Epithelial cell of proximal tubule (primary cell): ENCODE results near the gene RESF1. TPM values are rescaled to one million over a fixed set of nuclear protein-coding genes. Genes with fewer than 3 reads are reported as not detected.

Source experiments
- DNase-seq: peaks from one replicate; pipeline ENCODE4 v3.0.0-alpha.2; 2011; ENCODE audit warnings: low read depth
- H3K4me3 ChIP-seq: 2 replicates; pipeline ENCODE4 v1.5.1; 2011; ENCODE audit warnings: low read depth, mild to moderate bottlenecking, low read length
- CTCF ChIP-seq: conservative IDR thresholded peaks from 2 replicates; pipeline ENCODE4 v1.5.1; 2012; ENCODE audit warnings: low read depth, mild to moderate bottlenecking, low read length
- total RNA-seq: library from RNA; depleted of rRNA; stranded (reverse); fragments of >200 nt; gene quantifications from 2 replicates; pipeline ENCODE4 v1.2.3, GENCODE V29; 2015

Gene RESF1
- total RNA-seq, 1 donor from 2014 or later, result 32.2 TPM

DNA sequence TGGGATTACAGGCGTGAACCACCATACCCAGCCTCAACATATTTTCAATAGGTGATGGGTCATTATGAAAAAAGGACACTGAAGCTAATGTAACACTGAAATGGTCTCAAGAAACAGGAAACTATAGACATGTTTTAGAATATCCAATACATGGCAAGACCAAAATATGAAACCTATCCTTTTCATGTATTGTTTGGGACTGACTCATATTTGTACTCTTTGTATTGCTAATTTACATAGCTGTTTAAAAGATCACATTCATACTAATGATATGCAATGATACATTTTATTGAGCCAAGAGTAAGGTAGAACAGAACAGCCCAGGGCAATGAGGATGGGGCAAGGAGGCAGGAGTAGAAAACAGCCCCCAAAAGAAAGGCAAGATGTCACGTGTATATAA lies 32.6 kb downstream of the RESF1 start:
- no peak for DNase-seq
- no peak for TF ChIP-seq CTCF
- no peak overlapping the region for H3K4me3 ChIP-seq

GRCh38 chr12:31999692-32000091 lies 40.5 kb downstream of the RESF1 start:
- no peak overlapping the region for H3K4me3 ChIP-seq
- DNase-seq, result no peak
- no peak for TF ChIP-seq CTCF

DNA sequence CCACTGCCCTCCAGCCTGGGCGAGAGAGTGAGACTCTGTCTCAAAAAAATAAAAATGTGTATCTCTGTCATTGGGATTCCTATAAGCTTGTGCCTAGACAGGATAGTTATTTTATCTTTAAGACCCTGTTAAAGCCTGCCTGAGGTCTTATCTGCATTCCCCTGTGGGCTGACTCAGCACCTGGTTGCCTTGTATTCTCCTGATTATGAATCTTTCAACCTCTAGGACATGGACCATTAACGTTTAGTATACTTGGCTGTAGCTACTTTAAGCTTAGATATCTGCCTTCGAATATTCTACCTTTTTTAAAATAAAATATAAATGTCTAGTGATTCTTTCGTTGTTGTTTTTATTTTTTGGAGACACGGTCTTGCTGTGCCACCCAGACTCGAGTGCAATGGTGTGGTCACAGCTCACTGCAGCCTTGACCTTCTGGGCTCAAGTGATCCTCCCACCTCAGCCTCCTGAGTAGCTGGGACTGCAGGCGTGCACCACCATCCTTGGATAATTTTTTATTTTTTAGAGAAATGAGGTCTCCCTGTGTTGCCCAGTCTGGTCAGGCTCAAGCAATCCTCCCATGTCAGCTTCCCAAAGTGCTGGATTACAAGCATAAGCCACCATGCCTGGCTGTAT lies 41.3 kb downstream of the RESF1 start:
- DNase-seq, result no peak
- TF ChIP-seq CTCF, result no peak
- H3K4me3 ChIP-seq, result no peak overlapping the region

DNA sequence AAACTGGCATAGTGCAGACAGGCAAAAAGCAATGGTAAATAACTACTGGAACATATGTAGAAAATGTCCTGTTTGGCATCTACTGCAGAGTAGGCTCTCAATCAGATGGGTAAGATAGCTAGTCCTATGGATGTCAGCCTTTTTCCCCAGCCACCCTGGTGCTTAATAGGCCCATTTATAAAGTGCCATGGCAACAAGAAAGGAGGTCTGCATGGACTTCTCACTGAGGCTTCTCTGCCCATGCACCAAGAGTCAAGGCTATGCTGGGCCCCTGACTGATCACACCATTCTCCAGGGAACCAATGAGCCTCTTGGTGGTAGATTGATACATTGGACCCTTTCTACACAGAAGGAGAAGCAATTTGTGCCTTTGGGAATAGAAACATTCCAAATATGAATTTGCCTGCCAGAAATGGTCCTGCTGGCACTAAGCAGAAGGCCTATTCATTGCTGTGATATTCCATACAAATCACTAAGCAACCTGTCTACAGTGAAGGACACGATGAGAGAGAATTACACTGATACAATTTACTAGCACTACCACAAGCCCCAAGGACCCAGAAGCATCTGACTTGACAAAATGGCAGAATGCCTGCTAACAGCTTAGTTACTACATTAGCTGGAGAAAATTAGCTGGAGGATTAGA lies 43.8 kb downstream of the RESF1 start:
- no peak overlapping the region for H3K4me3 ChIP-seq
- no peak for DNase-seq
- no peak for TF ChIP-seq CTCF

DNA sequence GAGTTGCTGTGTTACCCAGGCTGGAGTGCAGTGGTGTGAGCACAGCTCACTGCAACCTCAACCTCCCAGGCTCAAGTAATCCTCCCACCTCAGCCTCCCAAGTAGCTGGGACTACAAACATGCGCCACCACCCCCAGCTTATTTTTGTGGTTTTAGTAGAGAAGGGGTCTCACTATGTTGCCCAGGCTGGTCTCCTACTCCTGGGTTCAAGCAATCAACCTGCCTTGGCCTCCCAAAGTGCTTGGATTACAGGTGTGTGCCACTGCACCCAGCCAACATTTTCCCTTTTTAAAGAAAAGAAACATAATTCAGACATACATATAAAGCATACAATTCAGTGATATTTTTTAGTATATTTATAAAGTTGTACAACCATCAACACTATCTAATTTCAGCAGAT lies 44.4 kb downstream of the RESF1 start:
- no peak for TF ChIP-seq CTCF
- H3K4me3 ChIP-seq, result no peak overlapping the region
- no peak for DNase-seq

DNA sequence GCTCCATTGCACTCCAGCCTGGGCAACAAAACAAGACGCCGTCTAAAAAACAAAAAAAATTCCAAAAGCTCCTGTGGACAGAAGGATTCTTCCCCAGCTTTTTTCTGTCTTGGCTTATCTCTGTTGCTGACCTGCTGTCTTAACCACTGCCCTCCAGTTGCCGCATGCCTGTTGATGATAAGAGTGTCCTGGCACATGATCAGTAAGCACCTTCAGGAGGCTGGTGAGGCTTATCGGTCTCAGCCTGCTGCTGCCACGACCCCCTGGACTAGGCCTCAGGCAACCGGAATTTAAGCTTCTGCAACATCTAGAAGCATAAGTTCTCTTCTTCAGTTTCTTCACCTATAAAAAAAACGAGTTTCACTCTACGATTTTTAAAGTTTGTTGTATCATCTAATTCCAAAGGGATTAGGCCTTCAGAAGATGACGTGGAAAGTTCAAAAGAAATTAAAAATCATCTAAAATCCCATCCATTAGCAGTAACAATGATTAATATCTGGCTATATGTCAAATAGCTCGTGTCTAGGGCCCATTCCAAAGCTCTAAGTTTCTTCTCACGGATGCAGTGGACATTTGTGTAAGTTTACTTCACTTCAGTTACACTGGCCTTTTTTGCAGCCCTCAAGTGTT lies 46.4 kb downstream of the RESF1 start:
- no peak for DNase-seq
- no peak overlapping the region for H3K4me3 ChIP-seq
- TF ChIP-seq CTCF, result no peak

Other genes starting within 250 kb of the RESF1 start
- 9.8 and 13.1 TPM in 2 replicates for gene AMN1, start 230.4 kb upstream of the RESF1 start, total RNA-seq
- 7.7 and 9.9 TPM in 2 replicates for gene BICD1, start 147.4 kb downstream of the RESF1 start, total RNA-seq